Astrocyte of the cerebellum (primary cell): Measurements from ENCODE around the gene NIT2.

Source experiments
- DNase-seq: peaks from one replicate; pipeline ENCODE4 v3.0.0-alpha.2; 2011; ENCODE audit warnings: low read depth
- H3K4me3 ChIP-seq: 2 replicates; pipeline ENCODE4 v1.5.1; 2011; ENCODE audit warnings: mild to moderate bottlenecking, low read depth, low read length, moderate library complexity
- CTCF ChIP-seq: IDR thresholded peaks from 2 replicates; pipeline ENCODE4 v1.5.1; 2012; ENCODE audit warnings: low read length, low read depth, moderate library complexity, mild to moderate bottlenecking; ENCODE audit errors: missing control alignments
- in situ Hi-C: cut with HindIII; loops from 2 replicates; pipeline ENCODE4 v1.10.0; 2017; ENCODE audit warnings: low sequenced_read_pairs

NIT2 gene

DNA sequence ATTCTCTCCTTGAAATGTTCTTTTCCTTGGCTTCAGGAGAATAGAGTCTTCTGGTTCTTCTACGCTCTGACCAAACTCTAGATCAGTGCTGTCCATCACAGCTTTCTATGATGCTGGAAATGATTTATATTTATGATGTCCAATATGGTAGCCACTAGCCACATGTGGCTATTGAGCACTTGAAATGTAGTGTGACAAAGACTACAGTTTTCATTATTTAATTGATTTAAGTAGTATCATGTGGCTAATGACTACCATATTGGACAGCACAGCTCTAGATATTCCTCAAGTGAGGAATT lies 69.6 kb downstream of the NIT2 start:
- DNase-seq: no peak
- no peak overlapping the region for H3K4me3 ChIP-seq
- TF ChIP-seq CTCF: no peak
- in situ Hi-C loops: no loop called here

GRCh38 chr3:100407164-100407563 lies 72.6 kb downstream of the NIT2 start:
- TF ChIP-seq CTCF: no peak
- H3K4me3 ChIP-seq: no peak overlapping the region
- in situ Hi-C loops: no loop called here
- no peak for DNase-seq

DNA sequence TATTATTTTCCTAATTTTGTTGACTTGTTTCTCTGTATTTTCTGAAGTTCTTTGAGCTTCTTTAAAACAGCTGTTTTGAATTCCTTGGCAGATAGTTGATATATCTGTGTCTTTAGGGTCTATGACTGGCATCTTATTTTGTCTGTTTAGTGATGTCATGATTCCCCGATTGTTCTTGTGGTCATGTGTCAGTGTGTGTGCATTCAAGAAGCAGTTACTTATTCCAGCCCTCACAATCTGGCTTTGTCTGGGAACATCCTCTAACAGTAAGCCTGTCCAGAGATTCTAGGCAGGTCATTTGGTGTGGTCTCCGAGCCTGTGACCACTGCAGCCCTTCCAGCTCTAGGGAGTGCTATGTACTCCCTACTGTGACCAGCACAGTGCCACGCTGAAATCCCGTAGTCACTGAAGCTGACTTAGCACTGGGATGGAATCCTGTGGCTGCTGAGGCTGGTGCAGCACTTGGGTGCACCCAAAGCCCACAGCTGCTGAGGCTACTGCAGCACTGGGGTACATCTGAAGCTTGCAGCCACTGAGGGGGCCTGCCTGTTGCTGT lies 73.5 kb downstream of the NIT2 start:
- TF ChIP-seq CTCF: no peak
- in situ Hi-C loops: no loop called here
- DNase-seq: no peak
- no peak overlapping the region for H3K4me3 ChIP-seq
